CD4-positive, alpha-beta T cell treated with Interleukin-2 at 100 ng/mL for 4 hours (primary cell): Measurements from ENCODE around the gene CAMK1D.

Experiments
- DNase-seq: peaks from one replicate; pipeline ENCODE4 v3.0.0-alpha.2; 2020; ENCODE audit warnings: low spot score

The CAMK1D gene

DNA sequence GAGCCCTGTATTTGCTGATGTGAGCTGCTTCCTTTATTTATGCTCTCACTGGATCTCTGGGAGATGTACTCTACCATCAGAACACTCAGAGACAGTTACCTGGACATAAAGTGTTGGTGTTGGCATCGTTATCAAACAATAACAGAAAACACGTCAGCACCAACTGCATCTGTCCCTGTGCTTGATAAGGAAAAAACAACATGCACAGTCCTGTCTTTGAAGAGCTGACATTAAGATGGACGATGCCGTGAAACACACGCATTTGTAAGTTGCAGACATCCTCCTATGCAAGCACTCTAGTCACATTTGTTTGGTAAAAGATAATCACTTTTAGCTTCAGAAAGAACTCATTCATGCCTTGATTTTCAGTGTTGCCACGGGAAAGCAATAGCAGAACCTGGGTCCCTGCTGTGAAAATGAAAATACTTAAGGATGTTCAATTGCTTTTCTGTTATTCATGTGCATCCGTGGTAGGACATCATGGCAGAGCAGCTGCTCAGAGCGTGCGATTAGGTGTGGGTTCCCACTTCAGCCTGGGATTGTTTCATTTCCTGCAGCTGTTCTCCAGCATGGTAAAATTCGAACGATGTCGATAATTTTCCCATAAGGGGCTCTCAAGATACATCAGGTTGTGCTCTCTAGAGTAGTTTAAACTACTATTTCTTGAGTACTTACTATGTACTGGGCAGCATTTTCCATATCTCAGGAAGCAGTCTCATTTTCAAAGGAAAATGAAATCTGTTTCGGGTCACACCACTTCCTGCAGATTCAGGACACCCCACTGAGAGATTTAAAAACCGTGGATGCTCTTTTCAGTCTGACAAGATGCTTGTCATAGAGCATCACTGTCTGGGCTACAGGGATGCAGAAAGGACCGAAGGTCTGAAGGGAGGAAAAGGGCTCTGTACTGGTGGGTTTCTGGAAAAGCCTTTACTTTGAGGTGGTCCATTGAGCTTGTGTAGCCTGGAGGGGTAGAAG is 248.7 kb downstream of the CAMK1D start:
- DNase-seq = no peak

DNA sequence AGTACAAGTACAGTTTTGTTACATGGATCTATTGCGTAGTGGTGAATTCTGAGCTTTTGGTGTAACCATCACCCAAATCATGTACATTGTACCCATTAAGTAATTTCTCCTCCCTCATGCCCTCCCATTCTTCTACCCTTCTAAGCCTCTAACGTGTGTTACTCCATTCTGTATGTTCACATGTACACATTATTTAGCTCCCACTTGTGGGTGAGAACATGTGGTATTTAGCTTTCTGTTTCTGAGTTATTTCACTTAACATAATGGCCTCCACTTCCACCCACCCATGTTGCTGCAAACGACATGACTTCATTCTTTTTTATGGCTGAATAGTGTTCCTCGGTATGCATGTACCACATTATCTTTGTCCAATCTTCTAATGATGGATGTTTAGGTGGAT is 251.3 kb downstream of the CAMK1D start:
- DNase-seq = no peak

DNA sequence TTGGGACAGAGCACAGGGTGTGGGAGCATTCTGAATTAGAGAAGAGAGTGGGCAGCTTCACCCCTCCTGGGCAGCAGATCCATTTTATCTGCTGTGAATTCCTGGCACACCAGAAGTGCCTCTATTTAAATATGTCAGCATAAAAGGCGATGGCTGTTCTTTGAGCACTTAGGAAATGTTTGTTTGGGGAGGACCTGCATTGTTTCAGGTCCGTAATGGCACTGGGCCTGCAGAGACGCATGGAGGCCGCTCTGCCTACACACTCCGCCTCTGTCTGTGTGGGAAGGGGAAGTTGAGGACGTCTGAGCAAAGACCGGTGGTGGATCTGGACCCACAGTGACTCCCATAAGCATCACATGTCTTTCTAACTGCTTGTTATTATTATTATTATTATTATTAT is 253.2 kb downstream of the CAMK1D start:
- DNase-seq = no peak

DNA sequence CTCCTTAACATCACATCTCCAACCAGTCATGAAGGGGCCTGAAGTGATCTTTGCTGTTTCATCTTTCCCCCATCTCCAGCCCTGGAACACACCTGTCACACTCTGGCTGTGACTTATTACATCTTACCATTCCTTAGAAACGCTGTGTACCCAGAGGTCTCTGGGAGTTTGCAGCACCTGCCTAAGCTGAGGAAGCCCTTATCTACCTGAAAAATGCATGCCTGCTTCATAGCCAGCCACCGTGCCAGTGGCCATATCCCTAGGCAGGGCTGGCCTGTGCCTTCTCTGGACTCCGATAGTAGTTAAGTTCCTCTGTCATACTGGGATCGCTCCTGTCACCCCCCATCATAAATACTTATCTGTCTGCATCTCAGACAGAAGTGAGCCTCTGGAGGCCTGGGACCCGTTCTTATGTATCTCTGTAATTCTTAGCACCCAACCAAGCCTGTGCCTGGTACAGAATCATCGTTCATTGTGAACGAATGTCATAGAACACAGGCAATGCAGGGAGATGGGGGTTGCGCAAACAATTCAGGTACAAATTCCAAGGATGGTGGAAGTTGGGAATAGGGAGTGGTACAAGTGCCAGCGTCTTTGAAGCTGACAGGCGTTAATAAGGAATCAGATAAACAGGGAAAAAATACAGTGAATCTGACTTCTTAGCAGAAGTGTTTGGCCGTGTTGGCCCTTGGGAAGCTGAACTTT is 254.6 kb downstream of the CAMK1D start:
- no peak for DNase-seq

DNA sequence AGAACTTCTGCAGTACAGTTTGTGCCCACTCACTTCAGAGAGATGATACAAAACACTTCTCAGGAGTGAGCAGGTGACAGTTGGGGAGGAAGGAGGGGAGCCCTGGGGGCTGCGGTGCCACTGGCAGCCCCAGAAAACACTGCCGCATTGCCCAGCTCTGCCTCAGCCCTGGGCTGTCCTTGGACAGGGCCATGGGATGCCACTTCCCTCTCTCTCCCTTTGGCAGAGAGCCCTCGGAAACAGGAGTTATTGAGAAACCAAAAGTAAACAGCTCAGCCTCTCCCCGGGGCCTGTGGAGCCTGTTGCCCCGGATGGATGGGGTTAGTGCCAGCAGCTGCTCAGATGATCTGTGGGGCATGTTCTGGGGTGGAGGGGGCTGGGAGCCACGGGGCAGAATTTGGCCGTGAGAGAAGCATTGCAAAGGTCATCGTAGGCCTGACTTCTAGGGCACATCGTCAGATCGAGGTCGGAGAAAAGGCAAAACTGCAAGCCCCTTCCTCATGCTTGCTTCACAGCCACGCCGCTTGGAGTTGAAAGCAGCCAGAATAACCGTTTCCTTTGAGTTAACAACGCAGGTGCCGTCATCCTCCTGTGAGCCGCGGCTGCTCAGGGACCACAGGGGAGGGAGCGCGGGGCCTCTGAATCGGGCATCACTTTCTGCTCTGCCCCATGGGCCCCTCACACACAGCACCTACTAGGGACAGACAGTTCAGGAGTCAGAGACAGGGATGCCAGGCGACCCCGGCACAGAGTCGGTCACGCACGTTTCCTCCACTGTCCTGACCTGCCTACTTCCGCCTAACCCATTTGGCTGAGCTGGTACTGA is 256.4 kb downstream of the CAMK1D start:
- peak; percentile 28 for DNase-seq

DNA sequence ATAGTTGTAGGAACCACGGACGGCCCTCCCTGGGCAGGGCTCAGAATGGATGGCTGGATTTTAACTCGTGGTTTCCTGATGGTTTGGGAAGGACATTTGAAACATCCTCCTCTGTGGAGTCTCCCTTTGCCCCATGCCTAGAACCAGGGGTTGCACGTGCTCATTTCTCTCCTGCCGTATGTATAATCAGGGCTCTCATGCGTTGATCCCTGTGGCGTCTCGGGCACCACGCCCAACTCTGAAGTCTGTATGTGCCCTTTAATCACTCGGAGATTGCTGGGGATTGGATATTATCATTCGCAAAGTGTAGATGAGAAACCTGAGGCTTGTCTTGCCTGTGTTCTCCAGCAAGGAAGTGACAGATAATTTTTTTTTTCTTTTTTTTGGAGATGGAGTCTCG is 257.1 kb downstream of the CAMK1D start:
- DNase-seq = no peak

DNA sequence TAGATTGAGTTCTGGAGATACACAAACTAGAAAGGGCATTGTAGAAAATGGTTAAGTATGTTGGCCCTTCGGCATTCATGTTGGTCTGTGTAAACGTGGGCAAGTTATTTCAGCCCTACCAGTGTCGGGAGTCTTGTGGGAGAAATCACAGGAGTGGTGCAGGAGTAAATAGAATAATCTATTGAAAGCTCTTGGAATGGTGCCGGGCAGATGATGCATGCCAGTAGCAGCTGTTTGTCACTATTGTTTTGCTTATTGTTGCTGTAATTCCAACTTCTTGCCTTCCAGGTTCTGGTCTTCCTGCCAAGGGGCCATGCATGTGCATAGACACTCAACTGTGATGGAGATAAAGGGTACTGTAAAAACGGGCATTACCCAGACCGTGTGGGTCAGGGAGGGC is 259.4 kb downstream of the CAMK1D start:
- DNase-seq = no peak

DNA sequence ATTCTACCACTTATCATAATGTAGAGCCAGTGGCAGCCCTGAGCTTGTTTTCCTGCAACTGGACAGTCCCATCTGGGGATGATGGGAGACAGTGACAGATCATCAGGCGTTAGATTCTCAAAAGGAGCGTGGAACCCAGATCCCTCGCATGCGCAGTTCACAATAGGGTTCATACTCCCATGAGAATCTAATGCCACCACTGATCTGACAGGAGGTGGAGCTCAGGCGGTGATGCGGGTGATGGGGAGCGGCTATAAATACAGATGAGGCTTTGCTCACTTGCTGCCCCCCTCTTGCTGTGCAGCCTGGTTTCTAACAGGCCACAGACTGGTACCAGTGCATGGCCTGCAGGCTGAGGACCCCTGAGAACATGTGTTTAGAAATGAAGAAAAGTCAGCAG is 260.1 kb downstream of the CAMK1D start:
- no peak for DNase-seq

DNA sequence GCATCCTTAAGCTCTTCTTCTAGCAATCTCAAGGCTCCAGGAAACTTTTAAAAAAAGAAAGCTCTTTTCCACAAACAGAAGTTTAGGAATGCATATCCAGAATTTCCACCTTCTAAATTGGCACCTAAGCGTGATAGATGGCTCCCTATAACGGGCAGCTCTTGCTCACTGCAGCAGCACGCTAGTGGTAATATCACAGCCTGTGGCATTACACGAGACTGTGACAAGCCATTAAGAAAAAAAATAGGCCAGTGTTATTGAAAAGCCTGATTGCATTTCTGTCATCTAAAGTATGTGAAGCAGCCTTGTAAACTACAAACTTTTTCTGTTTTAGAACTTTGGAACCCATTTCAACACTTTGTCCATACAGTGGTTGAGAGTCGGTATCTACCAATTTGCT is 263.8 kb downstream of the CAMK1D start:
- DNase-seq = no peak

DNA sequence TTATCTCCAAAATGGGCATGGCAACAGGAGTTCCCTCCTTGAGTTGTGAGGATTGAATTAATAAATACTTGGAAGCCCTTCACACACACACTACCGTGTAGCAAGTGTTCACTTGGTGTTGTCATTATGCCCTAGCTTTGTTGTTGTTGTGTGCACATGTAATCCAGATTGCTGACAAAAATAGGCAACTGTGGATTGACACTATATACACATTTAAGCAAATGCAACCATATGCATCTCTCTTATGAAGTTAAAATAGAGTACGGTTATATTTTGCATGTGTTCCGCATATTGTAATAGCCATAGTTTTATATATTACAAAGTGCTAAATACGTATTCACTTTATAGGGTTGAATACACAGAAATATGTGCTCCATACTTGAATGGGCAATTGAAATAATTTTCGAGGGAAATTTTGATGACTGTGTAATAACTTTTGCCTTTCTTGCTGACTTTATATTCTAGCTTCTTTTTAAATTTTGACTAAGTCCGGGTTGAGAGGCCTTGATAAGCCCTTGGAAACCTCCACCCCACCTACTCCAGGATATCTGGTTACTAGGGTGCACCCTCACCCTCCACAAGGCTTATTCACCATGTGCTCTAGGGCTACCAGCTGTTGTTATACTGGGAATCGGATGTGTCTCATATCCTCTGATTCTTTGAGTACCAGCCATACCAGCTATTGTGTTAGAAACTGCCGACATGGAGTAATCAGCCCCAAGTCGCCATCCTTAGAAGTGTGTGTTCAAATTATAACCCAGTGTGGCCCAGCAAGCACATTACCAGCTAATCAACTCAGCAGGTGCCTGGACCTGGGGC is 265.0 kb downstream of the CAMK1D start:
- no peak for DNase-seq

DNA sequence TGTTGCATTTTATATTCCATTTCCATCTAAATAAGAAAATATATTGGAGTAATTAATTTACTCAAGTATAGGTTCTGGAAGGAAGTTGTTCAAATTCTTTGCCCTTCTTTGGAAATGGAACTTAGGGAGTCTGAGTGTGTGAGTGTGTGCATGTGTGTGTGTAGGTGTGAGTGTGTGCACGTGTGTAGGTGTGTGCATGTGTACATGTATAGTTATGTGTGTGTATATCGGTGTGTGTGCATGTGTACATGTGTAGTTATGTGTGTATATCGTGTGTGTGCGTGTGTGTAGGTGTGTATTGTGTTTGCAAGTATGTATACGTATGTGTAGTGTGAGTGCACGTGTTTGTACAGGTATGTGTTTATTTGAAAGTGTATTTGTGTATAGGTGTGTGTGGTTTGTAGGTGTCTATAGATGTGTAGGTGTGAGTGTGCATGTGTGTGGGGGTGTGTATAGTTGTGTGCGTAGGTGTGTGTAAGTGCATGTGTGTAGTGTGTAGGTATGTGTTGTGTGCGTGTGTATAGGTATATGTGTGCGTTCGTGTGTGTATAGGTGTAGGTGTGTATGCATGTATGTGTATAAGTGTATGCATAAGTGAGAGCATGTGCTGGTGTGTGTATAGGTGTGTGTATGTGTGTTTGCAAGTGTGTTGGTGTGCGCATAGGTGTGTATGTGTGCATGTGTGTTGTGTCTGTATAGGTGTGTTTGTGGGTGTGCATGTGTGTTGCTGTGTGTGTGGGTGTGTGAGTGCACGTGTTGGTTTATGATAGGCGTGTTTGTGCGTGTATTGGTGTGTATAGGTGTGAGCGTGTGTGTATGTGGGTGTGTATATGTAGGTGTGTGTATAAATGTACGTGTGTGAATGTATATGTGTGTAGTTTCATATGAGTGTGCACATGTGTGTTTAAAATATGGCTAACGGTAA is 266.2 kb downstream of the CAMK1D start:
- DNase-seq = no peak

DNA sequence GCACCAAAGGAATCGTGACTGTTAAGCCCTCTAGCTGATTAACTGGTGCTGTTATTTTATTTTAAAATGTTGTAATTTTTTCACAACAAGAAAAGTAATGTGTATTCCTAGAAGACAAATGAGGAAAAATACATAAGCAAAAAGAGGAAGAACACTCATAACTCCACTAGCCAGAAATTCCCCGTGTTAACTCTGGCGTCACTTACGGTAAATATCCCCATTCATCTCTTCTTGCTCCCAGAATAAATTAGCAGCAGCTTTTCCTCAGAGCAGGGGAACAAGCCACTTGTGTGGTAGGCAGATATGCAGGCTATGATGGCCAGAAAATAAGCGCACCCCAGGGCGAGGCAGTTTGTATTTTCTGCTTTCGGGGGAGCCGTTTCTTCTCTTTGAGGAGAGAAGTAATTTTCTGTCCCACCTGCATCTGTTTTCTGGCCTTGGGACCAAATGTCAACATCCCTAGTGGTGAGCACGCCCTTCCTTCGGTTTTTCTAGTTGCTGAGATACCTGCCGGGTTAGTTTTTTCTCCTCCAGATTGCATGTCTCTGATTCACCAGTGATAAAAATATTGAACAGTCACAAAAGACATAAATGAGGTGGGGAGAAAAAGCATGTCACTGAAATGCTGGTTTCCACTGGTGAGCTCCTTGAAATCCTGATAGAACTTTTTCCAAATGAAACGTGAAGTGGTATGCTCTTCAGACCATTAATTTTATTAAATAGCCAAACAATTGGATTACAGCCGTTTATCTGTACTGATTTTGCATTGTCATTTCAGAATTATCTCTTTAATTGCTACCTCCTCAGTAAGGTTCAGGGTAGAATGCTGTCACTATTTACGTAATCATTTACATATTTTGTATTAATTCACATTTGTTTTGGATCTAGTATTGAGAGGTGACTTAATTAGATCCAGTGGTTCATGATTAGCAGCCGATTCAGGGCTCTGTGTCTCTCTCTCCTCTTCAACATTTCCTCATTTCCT is 268.1 kb downstream of the CAMK1D start:
- DNase-seq = no peak

DNA sequence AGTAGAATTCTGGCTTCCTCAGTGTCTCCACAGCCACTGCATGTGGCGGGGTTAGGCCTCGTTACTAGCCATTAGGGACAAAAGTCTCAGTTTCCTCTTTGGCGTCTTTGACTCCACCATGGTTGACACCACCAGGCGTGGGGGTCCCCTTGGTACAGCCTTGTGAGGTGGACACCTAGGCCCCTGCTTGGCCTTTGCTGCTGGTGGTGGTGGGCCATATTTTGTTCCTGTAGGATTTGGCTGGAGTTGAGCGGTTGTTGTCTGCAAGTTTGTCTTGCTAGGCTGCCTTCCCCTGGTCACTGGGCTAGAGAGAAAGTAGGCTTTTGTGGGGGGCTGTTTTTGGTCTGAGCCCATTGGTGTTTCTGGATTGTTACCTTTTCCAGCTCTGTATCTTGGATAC is 272.7 kb downstream of the CAMK1D start:
- DNase-seq = no peak

DNA sequence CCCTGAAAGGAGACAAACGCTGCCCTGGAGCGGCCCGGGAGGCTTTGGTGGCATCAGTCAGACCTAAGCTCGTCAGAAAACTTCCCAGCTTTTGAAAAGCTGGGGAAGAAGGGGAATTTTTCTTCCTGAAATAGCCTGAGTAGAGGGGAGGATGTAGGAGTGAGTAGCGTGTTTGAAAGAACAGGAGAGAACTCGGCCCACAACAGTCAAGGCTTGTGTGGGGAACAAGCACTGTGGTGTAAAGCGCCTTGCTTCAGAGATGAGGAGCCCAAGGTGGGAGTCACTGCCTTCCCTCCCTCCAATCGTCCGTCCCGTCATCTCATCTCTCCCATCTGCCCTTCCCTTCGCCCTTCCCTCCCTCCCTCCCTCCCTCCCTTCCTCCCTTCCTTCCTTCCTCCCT is 273.3 kb downstream of the CAMK1D start:
- DNase-seq = no peak

DNA sequence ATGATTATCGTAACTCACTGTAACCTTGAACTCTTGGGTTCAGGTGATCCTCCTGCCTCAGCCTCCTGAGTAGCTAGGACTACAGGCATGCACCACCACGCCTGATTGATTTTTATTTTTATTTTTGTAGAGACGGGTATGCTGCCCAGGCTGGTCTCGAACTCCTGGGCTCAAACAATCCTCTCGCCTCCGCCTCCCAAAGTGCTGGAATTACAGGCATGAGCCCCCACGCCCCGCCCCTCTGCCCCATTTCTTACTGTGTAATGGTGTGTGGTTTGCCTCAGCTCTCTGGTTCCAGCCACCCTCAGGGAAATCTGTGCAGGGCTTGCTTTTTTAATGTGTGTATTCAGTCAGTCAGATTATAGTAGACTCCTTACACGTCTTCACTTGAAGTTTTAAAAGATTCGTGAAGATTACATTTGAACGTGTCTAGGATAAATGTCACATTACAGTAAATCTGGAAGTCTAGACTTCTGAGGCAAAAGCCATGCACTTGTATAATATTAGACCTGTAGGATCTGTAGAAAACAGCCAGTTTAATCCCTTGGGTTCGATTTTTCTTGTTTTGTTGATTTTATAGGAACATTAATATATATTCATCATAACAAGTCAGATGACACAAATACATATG is 276.2 kb downstream of the CAMK1D start:
- DNase-seq = no peak

DNA sequence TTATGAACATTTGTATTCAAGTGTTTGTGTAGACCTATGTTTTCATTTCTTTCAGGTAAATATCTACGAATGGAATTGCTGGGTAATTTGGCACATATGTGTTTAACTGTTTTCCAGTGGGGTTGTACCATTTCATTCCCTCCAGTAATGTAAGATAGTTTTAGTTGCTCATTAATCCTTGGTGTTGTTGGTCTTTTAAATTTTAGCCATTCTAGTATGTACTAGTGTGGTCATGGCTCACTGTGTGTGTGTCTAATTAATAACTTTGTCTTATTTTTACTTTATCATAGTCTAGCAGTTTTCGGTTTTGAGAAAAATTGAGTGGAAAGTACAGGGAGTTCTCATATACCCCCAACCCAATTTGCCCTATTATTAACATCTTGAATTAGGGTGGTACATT is 278.8 kb downstream of the CAMK1D start:
- no peak for DNase-seq

DNA sequence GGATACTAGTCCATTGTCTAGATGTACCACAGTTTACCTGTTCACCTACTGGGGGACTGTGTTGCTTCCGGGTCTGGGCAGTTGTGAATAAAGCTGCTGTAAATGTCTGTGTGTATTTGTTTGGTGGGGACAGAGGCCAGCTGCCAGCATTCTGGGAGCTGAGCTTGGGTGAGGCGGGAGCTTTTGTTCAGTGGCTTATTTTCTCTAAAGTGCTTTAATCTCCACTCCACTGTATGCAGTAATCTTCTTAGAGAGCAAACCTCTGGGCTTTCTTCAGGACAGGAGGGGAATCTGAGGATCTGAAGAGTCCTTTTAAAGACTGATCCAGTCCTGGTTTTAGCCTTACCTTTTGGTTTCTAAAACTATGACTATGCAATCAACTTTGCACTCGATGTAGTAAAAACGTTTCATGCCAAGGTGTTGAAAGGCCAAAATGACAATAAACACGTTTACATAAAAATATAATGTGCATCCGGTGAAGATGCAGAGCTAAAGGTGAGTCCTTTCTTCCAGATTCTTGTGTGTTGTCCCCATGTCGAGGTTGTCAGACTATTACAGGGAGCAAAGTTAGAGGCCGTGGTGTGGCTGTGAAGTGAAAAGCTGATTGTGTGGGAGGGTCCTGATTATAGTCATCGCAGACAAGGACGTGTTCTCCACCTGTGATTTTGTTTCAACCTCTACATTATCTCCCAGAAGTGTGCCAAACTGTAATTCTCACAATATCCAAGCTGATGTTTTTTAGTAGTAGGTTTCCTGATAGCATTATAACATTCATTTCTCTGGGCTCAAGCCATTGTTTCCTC is 279.8 kb downstream of the CAMK1D start:
- DNase-seq = no peak

DNA sequence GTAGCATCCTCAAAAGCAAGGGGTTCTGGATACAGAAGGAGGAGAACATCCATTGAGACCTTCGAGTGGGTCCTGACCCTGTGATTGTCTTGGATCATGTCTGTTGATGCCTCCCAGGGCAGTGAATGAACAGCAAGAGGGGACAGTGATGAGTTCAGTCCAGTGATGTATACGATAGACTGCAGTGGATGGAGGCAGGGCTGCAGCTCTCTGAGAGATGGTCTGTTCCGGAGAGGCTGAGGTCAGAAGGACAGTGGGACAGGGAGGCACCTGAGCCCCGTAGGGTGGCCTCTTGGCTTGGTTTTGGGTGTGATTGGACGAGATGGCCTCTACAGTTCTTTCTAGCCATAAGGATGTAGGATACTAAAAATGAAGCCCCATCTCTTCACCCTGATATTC is 280.4 kb downstream of the CAMK1D start:
- no peak for DNase-seq
